NCI-H128 (cell line): Measurements from ENCODE around the gene CXCL13.
"Not testable (repeated sequence)": the region's sequence is repeated elsewhere in the genome, so short reads cannot be mapped to it uniquely, and the experiment has no call there.

Source experiments
- DNase-seq: peaks from one replicate; lab custom pipeline; 2025; ENCODE audit not compliant: unreplicated experiment; lab: John Stamatoyannopoulos, UW

The CXCL13 gene

GRCh38 chr4:77653162-77653758, 47.6 kb downstream of the CXCL13 start:
- no peak for DNase-seq

GRCh38 chr4:77660318-77660717, 54.7 kb downstream of the CXCL13 start:
- not testable (repeated sequence) for DNase-seq
